GM19324 (cell line): ENCODE data around the gene AMFR.

Source experiments
- ATAC-seq: cut with Tn5 transposase; IDR thresholded peaks from one replicate; pipeline ENCODE4 v1.9.1; 2021; ENCODE audit warnings: mild to moderate bottlenecking, moderate library complexity; ENCODE audit not compliant: unreplicated experiment, low FRiP score

Gene AMFR

GRCh38 chr16:56317998-56318826, 107.1 kb downstream of the AMFR start:
- ATAC-seq = peak; percentile 70

- ATAC-seq = no peak
These were observed 108.8 kb downstream of the AMFR start for GRCh38 chr16:56316545-56316944.

GRCh38 chr16:56315955-56316354, 109.4 kb downstream of the AMFR start:
- ATAC-seq = no peak

GRCh38 chr16:56314244-56314850, 111.0 kb downstream of the AMFR start:
- ATAC-seq = no peak

- ATAC-seq = no peak
These were observed 112.8 kb downstream of the AMFR start for GRCh38 chr16:56312556-56312955.

- no peak for ATAC-seq
These were observed 113.4 kb downstream of the AMFR start for GRCh38 chr16:56312028-56312300.
